SK-N-SH (cell line): ENCODE measurements around the gene ATP8B1.

Experiments
- EP300 ChIP-seq, 2 experiments: IDR thresholded peaks; 2 replicates each; pipeline versions ENCODE4 v1.4.0 to v1.6.1; 2012; ENCODE audit warnings: borderline replicate concordance in 1 of 2, low read depth in 1 of 2, low read length in 1 of 2
- MEF2A ChIP-seq: IDR thresholded peaks from 2 replicates; pipeline ENCODE4 v1.4.0; 2012; ENCODE audit warnings: low read depth, borderline replicate concordance
- TEAD4 ChIP-seq: IDR thresholded peaks from 2 replicates; pipeline ENCODE4 v1.4.0; 2012; ENCODE audit warnings: mild to moderate bottlenecking, borderline replicate concordance; ENCODE audit not compliant: insufficient read depth
- TF ChIP-seq, protein P1 (sequence below): IDR thresholded peaks from 2 replicates; pipeline ENCODE4 v1.6.1; 2012; ENCODE audit warnings: mild to moderate bottlenecking, low read depth, low read length, moderate library complexity

- TF ChIP-seq MEF2A (no peak), EP300 (IDR thresholded peaks at IDR 0.05; ENCODE audit: borderline replicate concordance in 1 of 2, low read depth in 1 of 2, low read length in 1 of 2) (no peak), TEAD4 (no peak)
- TF ChIP-seq, protein P1, sequence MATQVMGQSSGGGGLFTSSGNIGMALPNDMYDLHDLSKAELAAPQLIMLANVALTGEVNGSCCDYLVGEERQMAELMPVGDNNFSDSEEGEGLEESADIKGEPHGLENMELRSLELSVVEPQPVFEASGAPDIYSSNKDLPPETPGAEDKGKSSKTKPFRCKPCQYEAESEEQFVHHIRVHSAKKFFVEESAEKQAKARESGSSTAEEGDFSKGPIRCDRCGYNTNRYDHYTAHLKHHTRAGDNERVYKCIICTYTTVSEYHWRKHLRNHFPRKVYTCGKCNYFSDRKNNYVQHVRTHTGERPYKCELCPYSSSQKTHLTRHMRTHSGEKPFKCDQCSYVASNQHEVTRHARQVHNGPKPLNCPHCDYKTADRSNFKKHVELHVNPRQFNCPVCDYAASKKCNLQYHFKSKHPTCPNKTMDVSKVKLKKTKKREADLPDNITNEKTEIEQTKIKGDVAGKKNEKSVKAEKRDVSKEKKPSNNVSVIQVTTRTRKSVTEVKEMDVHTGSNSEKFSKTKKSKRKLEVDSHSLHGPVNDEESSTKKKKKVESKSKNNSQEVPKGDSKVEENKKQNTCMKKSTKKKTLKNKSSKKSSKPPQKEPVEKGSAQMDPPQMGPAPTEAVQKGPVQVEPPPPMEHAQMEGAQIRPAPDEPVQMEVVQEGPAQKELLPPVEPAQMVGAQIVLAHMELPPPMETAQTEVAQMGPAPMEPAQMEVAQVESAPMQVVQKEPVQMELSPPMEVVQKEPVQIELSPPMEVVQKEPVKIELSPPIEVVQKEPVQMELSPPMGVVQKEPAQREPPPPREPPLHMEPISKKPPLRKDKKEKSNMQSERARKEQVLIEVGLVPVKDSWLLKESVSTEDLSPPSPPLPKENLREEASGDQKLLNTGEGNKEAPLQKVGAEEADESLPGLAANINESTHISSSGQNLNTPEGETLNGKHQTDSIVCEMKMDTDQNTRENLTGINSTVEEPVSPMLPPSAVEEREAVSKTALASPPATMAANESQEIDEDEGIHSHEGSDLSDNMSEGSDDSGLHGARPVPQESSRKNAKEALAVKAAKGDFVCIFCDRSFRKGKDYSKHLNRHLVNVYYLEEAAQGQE: no peak
Observed at GRCh38 chr18:57655740-57656139, 147.4 kb downstream of the ATP8B1 start.
